Endometrial microvascular endothelial cells (primary cell): Measurements from ENCODE around the gene DIS3. TPM values are rescaled to one million over a fixed set of nuclear protein-coding genes. Genes with fewer than 3 reads are reported as not detected.
"Not testable (repeated sequence)": the region's sequence is repeated elsewhere in the genome, so short reads cannot be mapped to it uniquely, and the experiment has no call there.

Experiments
- in situ Hi-C: cut with HindIII; loops from 2 replicates; pipeline ENCODE4 v1.10.0; 2017; ENCODE audit warnings: low sequenced_read_pairs, low pct_unique_long_range_greater_than_20kb; ENCODE audit errors: inconsistent ontology term
- total RNA-seq: library from RNA; depleted of rRNA; stranded (reverse); fragments of >200 nt; gene quantifications from one replicate; pipeline ENCODE4 v1.2.3, GENCODE V29; 2015; ENCODE audit errors: inconsistent ontology term

Gene DIS3
- total RNA-seq, 1 donor from 2014 or later, result 26.9 TPM

DNA sequence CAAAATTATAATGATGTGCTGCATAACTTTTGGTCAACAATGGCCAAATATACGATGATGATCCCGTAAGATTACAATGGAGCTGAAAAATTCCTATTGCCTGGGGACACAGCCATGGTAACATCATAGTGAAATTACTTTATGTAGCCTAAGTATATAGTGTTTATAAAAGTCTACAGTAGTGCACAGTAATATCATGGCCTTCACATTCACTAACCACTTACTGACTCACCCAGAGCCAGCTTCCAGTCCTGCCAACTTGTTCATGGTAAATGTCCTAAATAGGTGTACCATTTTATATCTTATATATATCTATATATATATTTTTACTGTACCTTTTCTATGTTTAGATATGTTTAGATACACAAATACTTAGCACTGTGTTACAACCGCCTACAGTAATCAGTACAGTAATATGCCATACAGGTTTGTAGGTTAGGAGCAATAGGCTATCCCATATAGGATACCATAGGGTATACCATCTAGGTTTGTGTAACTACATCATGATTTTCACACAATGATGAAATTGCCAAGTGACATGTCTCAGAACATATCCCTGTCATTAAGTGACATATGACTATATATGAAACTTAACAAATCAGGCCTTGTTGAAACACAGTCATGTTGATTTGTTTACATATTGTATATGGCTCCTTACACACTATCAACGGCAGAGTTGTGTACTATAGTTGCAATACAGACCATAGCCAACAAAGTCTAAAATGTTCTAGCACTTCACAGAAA, 23.7 kb downstream of the DIS3 start:
- in situ Hi-C loops, result no loop called here

GRCh38 chr13:72754111-72754510, 27.6 kb downstream of the DIS3 start:
- in situ Hi-C loops, result no loop called here

DNA sequence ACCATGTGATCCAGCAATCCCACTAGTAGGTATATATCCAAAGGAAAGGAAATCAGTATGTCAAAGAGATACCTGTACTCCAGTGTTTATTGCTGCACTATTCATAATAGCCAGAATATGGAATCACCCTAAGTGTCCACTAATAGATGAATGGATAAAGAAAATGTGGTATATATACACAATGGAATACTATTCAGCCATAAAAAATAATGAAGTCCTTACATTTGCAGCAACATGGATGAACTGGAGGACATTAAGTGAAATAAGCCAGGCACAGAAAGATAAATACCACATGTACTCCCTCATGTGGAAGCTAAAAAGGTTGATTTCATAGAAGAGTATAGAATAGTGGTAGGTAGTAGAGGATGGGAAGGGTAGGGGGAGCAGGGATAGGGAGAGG, 30.5 kb downstream of the DIS3 start:
- in situ Hi-C loops, result no loop called here

- in situ Hi-C loops, result no loop called here
These were observed 36.4 kb downstream of the DIS3 start for GRCh38 chr13:72745260-72745659.

DNA sequence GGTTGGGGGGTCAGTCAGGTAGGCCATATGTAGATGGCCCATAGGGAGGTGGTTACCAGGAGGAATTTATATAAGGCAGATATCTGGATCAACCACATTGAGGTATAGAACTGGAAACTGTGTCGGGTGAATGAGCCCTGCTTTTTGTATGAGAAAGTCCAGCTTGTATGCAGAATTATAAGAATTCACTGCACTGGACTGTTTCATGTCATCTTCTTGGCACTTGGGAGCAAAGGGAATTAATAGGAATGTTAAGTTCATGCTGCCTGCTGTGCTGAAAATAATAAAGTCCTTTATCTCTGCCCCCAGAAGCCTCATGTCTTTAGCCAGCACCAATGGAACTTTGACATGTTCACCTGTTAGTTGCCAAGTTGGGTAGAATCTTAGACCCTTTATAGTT, 41.7 kb downstream of the DIS3 start:
- in situ Hi-C loops, result no loop called here

- in situ Hi-C loops, result no loop called here
These were observed 44.7 kb downstream of the DIS3 start for GRCh38 chr13:72737033-72737432.

GRCh38 chr13:72728290-72728605, 53.5 kb downstream of the DIS3 start:
- in situ Hi-C loops, result no loop called here

DNA sequence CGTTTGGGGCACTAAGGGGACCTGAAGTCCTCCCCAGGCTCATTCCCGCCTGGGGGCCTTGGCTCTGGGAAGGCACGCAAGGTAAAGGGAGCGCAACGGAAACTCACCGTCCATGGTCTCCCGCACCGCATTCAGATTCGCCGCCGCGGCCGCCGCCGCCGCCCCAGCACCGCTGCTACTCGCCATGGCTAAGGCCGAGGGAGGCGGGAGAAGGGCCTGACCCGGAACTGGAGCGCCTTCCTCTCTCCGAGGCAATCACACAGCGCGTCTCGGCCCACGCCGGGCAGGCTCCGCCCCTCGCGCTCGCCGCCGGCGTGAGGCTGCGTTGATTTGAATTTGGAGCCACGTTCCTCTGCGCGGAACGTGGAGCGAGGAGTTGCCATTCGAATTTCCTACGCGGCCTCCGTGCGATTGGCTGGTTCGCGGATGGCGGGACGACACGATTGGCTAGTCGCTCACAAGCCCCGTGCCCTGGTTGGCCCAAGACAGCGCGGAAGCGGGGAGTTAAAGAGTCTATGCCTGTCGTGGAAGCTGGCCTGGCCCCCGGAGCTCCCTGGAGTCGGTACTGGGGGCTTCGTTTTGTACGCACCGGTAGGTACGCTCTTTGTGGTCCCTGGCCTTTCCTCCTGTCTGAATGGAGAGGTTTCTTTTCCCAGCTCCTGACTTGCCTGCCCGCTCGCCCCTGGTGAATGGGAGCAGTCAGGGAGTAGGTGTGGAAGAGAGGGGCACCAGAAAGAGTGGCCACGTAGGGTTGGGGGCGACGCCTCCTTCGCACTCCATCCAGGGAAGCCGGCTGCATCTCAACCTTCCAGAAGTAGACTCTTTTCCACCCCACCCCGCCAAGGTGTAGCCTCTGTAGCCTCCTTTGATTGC, 54.0 kb downstream of the DIS3 start, which contains the start of the genes BORA and MZT1:
Gene BORA, plus strand, starts transcription at position 507 of the 873 bp plus-strand sequence. CDS start 1,018 bp downstream, outside the sequence.
Gene MZT1, minus strand, starts transcription at position 213 of the 873 bp plus-strand sequence. Its CDS starts 27 bp downstream, at position 186.
- in situ Hi-C loops, result no loop called here

- in situ Hi-C loops, result no loop called here
These were observed 54.8 kb downstream of the DIS3 start for GRCh38 chr13:72726726-72727416.

GRCh38 chr13:72726185-72726584, 55.5 kb downstream of the DIS3 start:
- in situ Hi-C loops, result not testable (repeated sequence)

DNA sequence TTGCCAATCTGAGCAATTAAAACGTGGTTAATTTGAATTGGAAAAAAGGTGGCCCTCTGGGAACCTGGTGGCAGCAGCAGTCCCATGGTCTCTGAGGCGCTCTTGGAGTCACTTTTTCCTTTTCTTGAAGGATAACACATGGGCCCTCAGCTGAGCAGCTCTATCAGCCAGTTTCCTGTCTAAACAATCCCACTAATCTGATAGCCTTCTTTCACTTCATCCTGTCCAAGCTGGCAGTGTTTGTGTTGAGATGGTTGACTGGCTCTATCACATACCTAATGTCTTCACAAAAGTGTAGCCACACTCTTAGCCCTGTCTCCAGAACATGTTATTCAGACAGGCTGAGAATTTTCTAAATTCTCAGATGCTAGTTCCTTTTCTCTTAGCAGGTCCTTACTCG, 64.9 kb downstream of the DIS3 start:
- in situ Hi-C loops, result no loop called here

Other genes starting within 250 kb of the DIS3 start
- gene MZT1, start 54.3 kb downstream of the DIS3 start, total RNA-seq, result 24.7 TPM
- 26.3 TPM for gene BORA, start 54.0 kb downstream of the DIS3 start, total RNA-seq
- 7.0 TPM for gene PIBF1, start 233 bp upstream of the DIS3 start, total RNA-seq